CD4-positive, alpha-beta T cell treated with Interferon gamma for 1 hour (primary cell): ENCODE data around the gene PEX5.
A peak's percentile ranks its signal among the peaks of the same experiment; 100 is the strongest.
"Not testable (repeated sequence)": the region's sequence is repeated elsewhere in the genome, so short reads cannot be mapped to it uniquely, and the experiment has no call there.

Experiments
- DNase-seq: peaks from one replicate; pipeline ENCODE4 v3.0.0-alpha.2; 2020

The PEX5 gene

GRCh38 chr12:7161327-7161726 lies 28.2 kb upstream of the PEX5 start:
- DNase-seq = no peak

- no peak for DNase-seq
Measured at GRCh38 chr12:7161811-7162210, 27.7 kb upstream of the PEX5 start.

GRCh38 chr12:7162691-7163114 lies 26.8 kb upstream of the PEX5 start:
- no peak for DNase-seq

GRCh38 chr12:7169951-7170350 lies 19.5 kb upstream of the PEX5 start:
- no peak for DNase-seq

- DNase-seq = no peak
Measured at GRCh38 chr12:7171854-7172253, 17.6 kb upstream of the PEX5 start.

- no peak for DNase-seq
Measured at GRCh38 chr12:7175493-7175892, 14.0 kb upstream of the PEX5 start.

- no peak for DNase-seq
Measured at GRCh38 chr12:7176595-7176994, 12.9 kb upstream of the PEX5 start.

GRCh38 chr12:7178481-7178880 lies 11.0 kb upstream of the PEX5 start:
- DNase-seq = no peak

GRCh38 chr12:7180685-7181084 lies 8.8 kb upstream of the PEX5 start:
- DNase-seq = no peak

GRCh38 chr12:7186058-7186457 lies 3.4 kb upstream of the PEX5 start:
- not testable (repeated sequence) for DNase-seq

GRCh38 chr12:7188562-7189397 lies 706 bp upstream of the PEX5 start:
- peak; percentile 56 for DNase-seq

- no peak for DNase-seq
Measured at GRCh38 chr12:7190268-7191055, 976 bp downstream of the PEX5 start.

- no peak for DNase-seq
Measured at GRCh38 chr12:7193674-7194073, 4.2 kb downstream of the PEX5 start.

GRCh38 chr12:7197841-7198240 lies 8.4 kb downstream of the PEX5 start:
- DNase-seq = no peak

GRCh38 chr12:7203109-7203508 lies 13.6 kb downstream of the PEX5 start:
- DNase-seq = no peak

GRCh38 chr12:7205091-7205490 lies 15.6 kb downstream of the PEX5 start:
- no peak for DNase-seq

- DNase-seq = no peak
Measured at GRCh38 chr12:7206691-7207090, 17.2 kb downstream of the PEX5 start.

- no peak for DNase-seq
Measured at GRCh38 chr12:7207866-7208625, 18.6 kb downstream of the PEX5 start.

GRCh38 chr12:7209958-7210357 lies 20.5 kb downstream of the PEX5 start:
- no peak for DNase-seq

- no peak for DNase-seq
Measured at GRCh38 chr12:7210642-7211151, 21.2 kb downstream of the PEX5 start.

- DNase-seq = no peak
Measured at GRCh38 chr12:7212678-7213077, 23.2 kb downstream of the PEX5 start.

GRCh38 chr12:7213745-7214144 lies 24.3 kb downstream of the PEX5 start:
- not testable (repeated sequence) for DNase-seq

GRCh38 chr12:7217475-7218069 lies 28.1 kb downstream of the PEX5 start:
- DNase-seq = no peak
